Adrenal gland (tissue), 5 donors: ENCODE data around the gene CACNA1A.

Source experiments
- POLR2A ChIP-seq, 2 donors: fragments of 450-650 bp; IDR thresholded peaks; one replicate each; pipeline ENCODE4 v1.6.1; 2017; ENCODE audit warnings: antibody characterized with exemption in 2 of 2, mild to moderate bottlenecking in 2 of 2, moderate library complexity in 1 of 2
- TF ChIP-seq, protein P1 (sequence below), 6 experiments: fragments of 450-650 bp in 4 of 6; fragments of 200-600 bp in 2 of 6; sonication (generic) in 1 of 6; IDR thresholded peaks; 1 replicate in 5 of 6; 2 replicates in 1 of 6; pipeline versions ENCODE4 v1.5.1 to v1.8.0; 2016 to 2021; ENCODE audit warnings: antibody characterized with exemption in 6 of 6, mild to moderate bottlenecking in 2 of 6, moderate library complexity in 1 of 6
- donor health status: DM: no; HTN: no; CAD: no.

- no peak for TF ChIP-seq POLR2A (IDR thresholded peaks at IDR 0.05)
- TF ChIP-seq, protein P1, sequence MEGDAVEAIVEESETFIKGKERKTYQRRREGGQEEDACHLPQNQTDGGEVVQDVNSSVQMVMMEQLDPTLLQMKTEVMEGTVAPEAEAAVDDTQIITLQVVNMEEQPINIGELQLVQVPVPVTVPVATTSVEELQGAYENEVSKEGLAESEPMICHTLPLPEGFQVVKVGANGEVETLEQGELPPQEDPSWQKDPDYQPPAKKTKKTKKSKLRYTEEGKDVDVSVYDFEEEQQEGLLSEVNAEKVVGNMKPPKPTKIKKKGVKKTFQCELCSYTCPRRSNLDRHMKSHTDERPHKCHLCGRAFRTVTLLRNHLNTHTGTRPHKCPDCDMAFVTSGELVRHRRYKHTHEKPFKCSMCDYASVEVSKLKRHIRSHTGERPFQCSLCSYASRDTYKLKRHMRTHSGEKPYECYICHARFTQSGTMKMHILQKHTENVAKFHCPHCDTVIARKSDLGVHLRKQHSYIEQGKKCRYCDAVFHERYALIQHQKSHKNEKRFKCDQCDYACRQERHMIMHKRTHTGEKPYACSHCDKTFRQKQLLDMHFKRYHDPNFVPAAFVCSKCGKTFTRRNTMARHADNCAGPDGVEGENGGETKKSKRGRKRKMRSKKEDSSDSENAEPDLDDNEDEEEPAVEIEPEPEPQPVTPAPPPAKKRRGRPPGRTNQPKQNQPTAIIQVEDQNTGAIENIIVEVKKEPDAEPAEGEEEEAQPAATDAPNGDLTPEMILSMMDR (IDR thresholded peaks at IDR 0.05) = no peak
Observed at GRCh38 chr19:13447978-13448377, 58.3 kb downstream of the CACNA1A start.
